ENCODE measurements around the gene TAF1D. TPM values are rescaled to one million over a fixed set of nuclear protein-coding genes. Genes with fewer than 3 reads are reported as not detected.
A peak's percentile ranks its signal among the peaks of the same experiment; 100 is the strongest.
"Not testable (repeated sequence)": the region's sequence is repeated elsewhere in the genome, so short reads cannot be mapped to it uniquely, and the experiment has no call there.

Gene TAF1D
- total RNA-seq, 4 donors from 2014 or later, result 28.3 to 114 (median 58.1) TPM

DNA sequence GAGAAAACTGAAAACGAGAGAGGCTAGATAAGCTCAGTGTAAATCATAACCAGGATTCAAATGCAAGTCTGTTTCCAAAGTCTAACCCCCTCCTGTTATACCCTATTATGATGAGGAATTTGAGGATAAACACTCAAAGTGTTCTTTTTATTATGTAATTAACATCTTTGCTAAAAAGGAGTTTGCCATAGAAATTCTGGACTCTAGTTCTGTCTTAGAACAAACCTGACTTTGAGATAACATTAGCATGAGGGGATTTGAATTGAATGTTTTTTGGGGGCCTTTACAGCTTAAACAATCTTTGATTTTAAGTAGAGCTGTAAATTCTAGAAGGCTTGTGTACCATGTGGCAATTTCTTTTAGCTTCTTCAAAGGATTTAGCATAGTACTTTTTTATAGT lies 9.7 kb upstream of the TAF1D start:
- ATAC-seq, result no peak
- Histone ChIP-seq H3K9me3 (no peaks in the 10 kb centered on the region), H3K4me3 (no peak overlapping the region), H3K4me1 (peaks cover 0 to 2% (median 2%) of the 10 kb centered on the region in 3 donors), H3K27me3 (no peaks in the 10 kb centered on the region), H3K36me3 (peaks cover 0 to 44% of the 10 kb centered on the region in 2 donors), H3K27ac (no peak overlapping the region)
- TF ChIP-seq POLR2AphosphoS5 (IDR thresholded peaks at IDR 0.05) (no peak), POLR2A (IDR thresholded peaks at IDR 0.05) (no peak), EP300 (IDR thresholded peaks at IDR 0.05) (no peak)
- TF ChIP-seq, protein P1, sequence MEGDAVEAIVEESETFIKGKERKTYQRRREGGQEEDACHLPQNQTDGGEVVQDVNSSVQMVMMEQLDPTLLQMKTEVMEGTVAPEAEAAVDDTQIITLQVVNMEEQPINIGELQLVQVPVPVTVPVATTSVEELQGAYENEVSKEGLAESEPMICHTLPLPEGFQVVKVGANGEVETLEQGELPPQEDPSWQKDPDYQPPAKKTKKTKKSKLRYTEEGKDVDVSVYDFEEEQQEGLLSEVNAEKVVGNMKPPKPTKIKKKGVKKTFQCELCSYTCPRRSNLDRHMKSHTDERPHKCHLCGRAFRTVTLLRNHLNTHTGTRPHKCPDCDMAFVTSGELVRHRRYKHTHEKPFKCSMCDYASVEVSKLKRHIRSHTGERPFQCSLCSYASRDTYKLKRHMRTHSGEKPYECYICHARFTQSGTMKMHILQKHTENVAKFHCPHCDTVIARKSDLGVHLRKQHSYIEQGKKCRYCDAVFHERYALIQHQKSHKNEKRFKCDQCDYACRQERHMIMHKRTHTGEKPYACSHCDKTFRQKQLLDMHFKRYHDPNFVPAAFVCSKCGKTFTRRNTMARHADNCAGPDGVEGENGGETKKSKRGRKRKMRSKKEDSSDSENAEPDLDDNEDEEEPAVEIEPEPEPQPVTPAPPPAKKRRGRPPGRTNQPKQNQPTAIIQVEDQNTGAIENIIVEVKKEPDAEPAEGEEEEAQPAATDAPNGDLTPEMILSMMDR (IDR thresholded peaks at IDR 0.05), result no peak
- 43 to 54% methylated on average over 1 of the region's 1 CpG for WGBS, 2 donors (ENCODE audit: low coverage in 1 of 2)

DNA sequence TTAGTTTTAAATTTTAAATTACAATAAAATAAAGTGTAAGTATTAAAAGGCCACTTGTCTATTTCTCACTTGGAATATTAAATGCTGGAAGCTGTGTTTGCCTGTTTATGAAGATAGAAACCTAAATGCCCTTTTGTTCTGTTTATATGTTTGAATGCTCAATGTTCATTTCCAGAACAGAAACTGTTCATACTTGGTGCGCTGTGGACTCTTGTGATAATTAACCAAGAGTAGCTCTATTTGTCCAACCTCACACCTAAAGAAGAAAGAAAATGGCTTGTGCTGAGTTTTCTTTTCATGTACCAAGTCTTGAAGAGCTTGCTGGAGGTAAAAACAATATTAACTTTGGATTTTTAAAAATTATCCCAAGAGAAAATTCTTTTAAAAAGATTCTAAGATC lies 5.8 kb upstream of the TAF1D start:
- no peak for ATAC-seq
- Histone ChIP-seq H3K36me3 (peaks cover 0 to 18% of the 10 kb centered on the region in 2 donors), H3K4me3 (no peak overlapping the region), H3K27ac (no peak overlapping the region), H3K27me3 (no peaks in the 10 kb centered on the region), H3K4me1 (peaks cover 2 to 40% (median 3%) of the 10 kb centered on the region in 3 donors), H3K9me3 (no peaks in the 10 kb centered on the region)
- TF ChIP-seq POLR2A (IDR thresholded peaks at IDR 0.05) (no peak), POLR2AphosphoS5 (IDR thresholded peaks at IDR 0.05) (no peak), EP300 (IDR thresholded peaks at IDR 0.05) (no peak)
- TF ChIP-seq, protein P1 (IDR thresholded peaks at IDR 0.05), result no peak
- WGBS, 2 donors (ENCODE audit: low coverage in 1 of 2), result 67 to 100% methylated on average over 1 of the region's 1 CpG

GRCh38 chr11:93746101-93746500 lies 4.8 kb upstream of the TAF1D start:
- Histone ChIP-seq H3K27me3 (no peaks in the 10 kb centered on the region), H3K27ac (peak overlapping the region in 1 of 4 donors; percentile 54), H3K9me3 (no peaks in the 10 kb centered on the region), H3K4me1 (peaks cover 2 to 42% (median 3%) of the 10 kb centered on the region in 3 donors), H3K36me3 (peaks cover 0 to 16% of the 10 kb centered on the region in 2 donors), H3K4me3 (no peak overlapping the region)
- TF ChIP-seq POLR2A (IDR thresholded peaks at IDR 0.05) (no peak), POLR2AphosphoS5 (IDR thresholded peaks at IDR 0.05) (no peak), EP300 (IDR thresholded peaks at IDR 0.05) (no peak)
- TF ChIP-seq, protein P1 (IDR thresholded peaks at IDR 0.05), result no peak
- ATAC-seq, result no peak
- 48 to 63% methylated on average over 2 of the region's 2 CpGs for WGBS, 2 donors (ENCODE audit: low coverage in 1 of 2)

- WGBS, 2 donors (ENCODE audit: low coverage in 1 of 2), result 23 to 39% methylated on average over 10 to 11 of the region's 12 CpGs
- not testable (repeated sequence) for H3K9me3 ChIP-seq, H3K27me3 ChIP-seq, ATAC-seq, H3K4me3 ChIP-seq
- peak overlapping the region; percentile 53 to 64 (median 54) for H3K27ac ChIP-seq
- peaks cover 0 to 16% of the 10 kb centered on the region in 2 donors for H3K36me3 ChIP-seq
- peak; percentile 11 for TF ChIP-seq POLR2AphosphoS5 (IDR thresholded peaks at IDR 0.05)
- peaks cover 2 to 42% (median 3%) of the 10 kb centered on the region in 3 donors for H3K4me1 ChIP-seq
Observed at GRCh38 chr11:93745005-93745755, 3.9 kb upstream of the TAF1D start.

DNA sequence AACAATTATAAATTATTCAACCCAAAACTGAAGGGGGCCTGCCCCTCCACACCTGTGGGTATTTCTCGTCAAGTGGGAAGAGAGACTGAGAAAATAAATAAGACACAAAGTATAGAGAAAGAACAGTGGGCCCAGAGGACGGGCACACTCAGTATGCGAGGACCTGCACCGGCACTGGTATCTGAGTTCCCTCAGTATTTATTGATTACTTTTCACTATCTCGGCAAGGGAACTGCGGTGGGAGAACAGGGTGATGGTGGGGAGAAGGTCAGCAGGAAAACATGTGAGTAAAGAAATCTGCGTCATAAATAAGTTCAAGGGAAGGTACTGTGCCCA lies 3.3 kb upstream of the TAF1D start:
- WGBS, 2 donors (ENCODE audit: low coverage in 1 of 2), result 39 to 67% methylated on average over 7 of the region's 7 CpGs
- Histone ChIP-seq H3K36me3 (peaks cover 0 to 13% of the 10 kb centered on the region in 2 donors), H3K27ac (peak overlapping the region; percentile 53 to 64 (median 54)), H3K4me1 (peaks cover 2 to 47% (median 3%) of the 10 kb centered on the region in 3 donors), H3K9me3 (no peaks in the 10 kb centered on the region), H3K4me3 (no peak overlapping the region), H3K27me3 (no peaks in the 10 kb centered on the region)
- no peak for ATAC-seq
- no peak for TF ChIP-seq POLR2A (IDR thresholded peaks at IDR 0.05)
- no peak for TF ChIP-seq EP300 (IDR thresholded peaks at IDR 0.05)
- no peak for TF ChIP-seq POLR2AphosphoS5 (IDR thresholded peaks at IDR 0.05)
- TF ChIP-seq, protein P1 (IDR thresholded peaks at IDR 0.05), result no peak

Measured in gastroesophageal sphincter (tissue), 4 donors.